ENCODE data around the gene KSR1. TPM values are rescaled to one million over a fixed set of nuclear protein-coding genes. Genes with fewer than 3 reads are reported as not detected.

Gene KSR1
- total and polyA plus RNA-seq, 2 experiments from 2014 or later, result 0.98 to 2.5 TPM

DNA sequence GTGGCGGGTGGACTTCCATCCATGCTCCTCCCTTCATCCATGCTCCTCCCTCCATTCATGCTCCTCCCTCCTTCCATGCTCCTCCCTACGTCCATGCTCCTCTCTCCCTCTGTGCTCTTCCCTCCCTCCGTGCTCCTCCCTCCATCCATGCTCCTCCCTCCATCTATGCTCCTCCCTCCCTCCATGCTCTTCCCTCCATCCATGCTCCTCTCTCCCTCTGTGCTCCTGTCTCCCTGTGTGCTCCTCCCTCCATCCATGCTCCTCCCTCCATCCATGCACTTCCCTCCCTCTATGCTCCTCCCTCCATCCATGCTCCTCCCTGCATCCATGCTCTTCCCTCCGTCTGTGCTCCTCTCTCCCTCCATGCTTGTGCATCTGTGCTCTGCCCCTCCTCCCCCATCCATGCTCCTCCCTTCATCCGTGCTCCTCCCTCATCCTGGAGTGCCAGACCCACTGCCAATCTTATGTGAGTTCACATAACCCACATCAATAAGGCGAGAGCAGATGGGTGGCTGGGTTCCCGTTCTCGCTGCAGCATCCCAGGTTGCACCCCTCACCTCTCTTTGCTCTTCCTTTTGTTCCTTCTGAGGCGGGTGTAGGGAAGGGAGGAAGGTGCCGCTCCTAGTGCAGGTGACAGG lies 22.8 kb downstream of the KSR1 start:
- TF ChIP-seq EZH2 (IDR thresholded peaks at IDR 0.05; ENCODE audit: insufficient read depth, poor library complexity, severe bottlenecking), result no peak
- TF ChIP-seq EZH2phosphoT487 (IDR thresholded peaks at IDR 0.05; ENCODE audit: insufficient read depth, low read depth), result no peak
- H3K4me2 ChIP-seq (ENCODE audit: unreplicated experiment), result no peak overlapping the region
- in situ Hi-C loops (cut with MboI), result no loop called here
- no peaks in the 10 kb centered on the region for H3K4me1 ChIP-seq (ENCODE audit: insufficient read depth)
- H2AFZ ChIP-seq, result no peak overlapping the region
- H3K4me3 ChIP-seq, result no peak overlapping the region
- no peaks in the 10 kb centered on the region for H3K9me2 ChIP-seq (ENCODE audit: insufficient read depth)
- no peaks in the 10 kb centered on the region for H3K79me2 ChIP-seq (ENCODE audit: insufficient read depth)
- no peak overlapping the region for H3K27ac ChIP-seq
- DNase-seq, result no peak
- no peak overlapping the region for H3K9ac ChIP-seq
- H3K9me3 ChIP-seq (ENCODE audit: low read depth), result no peaks in the 10 kb centered on the region
- no peaks in the 10 kb centered on the region for H4K20me1 ChIP-seq (ENCODE audit: insufficient read depth)
- 93 to 96% methylated on average over 8 to 10 of the region's 10 CpGs for WGBS, 2 experiments (ENCODE audit: low coverage in 1 of 2, low lambda C conversion rate in 2 of 2, missing lambda C conversion rate in 2 of 2)
- no peaks in the 10 kb centered on the region for H3F3A ChIP-seq (ENCODE audit: insufficient read depth)
- no peaks in the 10 kb centered on the region; the same call in 1 of the 2 replicates for H3K27me3 ChIP-seq (replicated peaks; ENCODE audit: insufficient read depth)
- H3K36me3 ChIP-seq (ENCODE audit: low read depth), result no peaks in the 10 kb centered on the region

DNA sequence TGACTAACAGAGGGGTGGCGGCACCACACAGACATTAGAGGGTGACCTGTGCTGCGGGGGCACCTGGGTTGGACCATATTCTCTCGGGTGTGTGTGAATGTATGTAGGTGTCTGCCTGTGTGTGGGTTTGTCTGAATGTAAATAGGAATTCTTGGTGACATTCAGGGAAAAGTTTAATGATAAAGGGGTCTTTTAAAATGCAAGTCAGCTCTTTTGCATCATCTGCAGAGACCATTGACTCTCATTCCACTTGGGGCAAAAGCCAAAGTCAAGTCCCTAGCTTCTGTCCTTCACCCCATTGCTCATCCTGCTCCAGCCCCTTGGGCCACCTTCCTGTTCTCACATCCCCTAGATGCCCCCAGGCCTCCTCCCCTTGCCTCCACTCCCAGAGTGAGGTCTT lies 23.6 kb downstream of the KSR1 start:
- Histone ChIP-seq H3K36me3 (ENCODE audit: low read depth) (no peaks in the 10 kb centered on the region), H3K79me2 (ENCODE audit: insufficient read depth) (no peaks in the 10 kb centered on the region)
- no peak for DNase-seq

DNA sequence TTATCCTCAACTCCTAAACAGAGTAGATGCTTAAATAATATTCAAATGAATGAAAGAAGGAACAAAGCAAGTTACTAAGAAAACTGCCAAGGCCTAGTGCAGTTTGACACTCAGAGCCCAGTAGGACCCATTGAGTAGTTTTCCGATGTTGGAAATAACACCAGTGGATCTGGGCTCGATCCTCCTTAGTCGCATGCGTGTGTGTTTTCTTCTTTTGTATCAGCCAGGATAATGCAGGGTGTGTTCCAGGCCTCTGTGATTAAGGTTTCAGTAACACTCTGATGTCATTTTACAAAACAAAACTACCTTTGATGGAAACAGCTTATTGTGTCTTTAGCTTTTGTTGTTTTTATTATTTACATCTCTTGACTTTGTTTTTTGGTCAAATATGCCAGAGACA lies 24.5 kb downstream of the KSR1 start:
- H3K4me1 ChIP-seq (ENCODE audit: insufficient read depth), result no peaks in the 10 kb centered on the region
- H2AFZ ChIP-seq, result no peak overlapping the region
- no peak overlapping the region for H3K9ac ChIP-seq
- no peak overlapping the region for H3K27ac ChIP-seq
- no peaks in the 10 kb centered on the region for H3K79me2 ChIP-seq (ENCODE audit: insufficient read depth)
- H3K4me2 ChIP-seq (ENCODE audit: unreplicated experiment), result no peak overlapping the region
- in situ Hi-C loops (cut with MboI), result no loop called here
- H3K9me2 ChIP-seq (ENCODE audit: insufficient read depth), result no peaks in the 10 kb centered on the region
- H3K4me3 ChIP-seq, result no peak overlapping the region
- H4K20me1 ChIP-seq (ENCODE audit: insufficient read depth), result no peaks in the 10 kb centered on the region
- no peaks in the 10 kb centered on the region for H3K36me3 ChIP-seq (ENCODE audit: low read depth)
- 72 to 73% methylated on average over 4 of the region's 4 CpGs for WGBS, 2 experiments (ENCODE audit: low coverage in 1 of 2, low lambda C conversion rate in 2 of 2, missing lambda C conversion rate in 2 of 2)
- TF ChIP-seq EZH2 (IDR thresholded peaks at IDR 0.05; ENCODE audit: insufficient read depth, poor library complexity, severe bottlenecking), result no peak
- no peaks in the 10 kb centered on the region for H3K27me3 ChIP-seq (replicated peaks; ENCODE audit: insufficient read depth)
- H3F3A ChIP-seq (ENCODE audit: insufficient read depth), result no peaks in the 10 kb centered on the region
- DNase-seq, result no peak
- H3K9me3 ChIP-seq (ENCODE audit: low read depth), result no peaks in the 10 kb centered on the region

More for the DNA sequence above, 23.6 kb downstream of the KSR1 start:
- Histone ChIP-seq H4K20me1 (ENCODE audit: insufficient read depth) (no peaks in the 10 kb centered on the region), H2AFZ (no peak overlapping the region), H3K9me2 (ENCODE audit: insufficient read depth) (no peaks in the 10 kb centered on the region), H3K9me3 (ENCODE audit: low read depth) (no peaks in the 10 kb centered on the region), H3F3A (ENCODE audit: insufficient read depth) (no peaks in the 10 kb centered on the region), H3K4me2 (ENCODE audit: unreplicated experiment) (no peak overlapping the region), H3K4me3 (no peak overlapping the region), H3K4me1 (ENCODE audit: insufficient read depth) (no peaks in the 10 kb centered on the region), H3K27ac (no peak overlapping the region), H3K9ac (no peak overlapping the region), H3K27me3 (replicated peaks; ENCODE audit: insufficient read depth) (no peaks in the 10 kb centered on the region)
- in situ Hi-C loops (cut with MboI), result no loop called here
- TF ChIP-seq EZH2phosphoT487 (IDR thresholded peaks at IDR 0.05; ENCODE audit: insufficient read depth, low read depth) (no peak), EZH2 (IDR thresholded peaks at IDR 0.05; ENCODE audit: insufficient read depth, poor library complexity, severe bottlenecking) (no peak)
- 84 to 92% methylated on average over 3 of the region's 3 CpGs for WGBS, 2 experiments (ENCODE audit: low coverage in 1 of 2, low lambda C conversion rate in 2 of 2, missing lambda C conversion rate in 2 of 2)

DNA sequence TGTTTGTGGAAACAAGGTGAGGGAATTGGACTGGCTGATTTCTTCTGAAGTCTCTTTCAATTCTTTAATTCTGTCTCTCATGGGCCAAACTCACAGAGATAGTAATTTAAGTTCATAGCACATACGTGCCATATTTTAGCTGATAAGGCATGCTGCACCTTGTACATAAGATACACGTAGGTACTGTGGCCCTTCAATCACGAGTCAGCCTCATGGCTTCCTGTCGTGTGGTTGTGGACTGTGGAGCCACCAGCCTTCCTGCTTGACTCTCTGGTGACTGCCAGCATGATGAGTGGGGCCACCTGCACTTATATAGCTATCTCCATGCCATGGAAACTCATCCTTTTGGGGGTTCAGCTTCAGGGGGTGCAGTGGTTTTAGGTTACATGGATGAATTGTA lies 25.1 kb downstream of the KSR1 start:
- in situ Hi-C loops (cut with MboI), result no loop called here
- no peak for DNase-seq
- no peak for TF ChIP-seq EZH2phosphoT487 (IDR thresholded peaks at IDR 0.05; ENCODE audit: insufficient read depth, low read depth)
- no peak for TF ChIP-seq EZH2 (IDR thresholded peaks at IDR 0.05; ENCODE audit: insufficient read depth, poor library complexity, severe bottlenecking)
- Histone ChIP-seq H3K79me2 (ENCODE audit: insufficient read depth) (no peaks in the 10 kb centered on the region), H3K4me2 (ENCODE audit: unreplicated experiment) (no peak overlapping the region), H3K9me2 (ENCODE audit: insufficient read depth) (no peaks in the 10 kb centered on the region), H3K9me3 (ENCODE audit: low read depth) (no peaks in the 10 kb centered on the region), H3K4me1 (ENCODE audit: insufficient read depth) (no peaks in the 10 kb centered on the region), H4K20me1 (ENCODE audit: insufficient read depth) (no peaks in the 10 kb centered on the region), H3K4me3 (no peak overlapping the region), H3K9ac (no peak overlapping the region), H3K27ac (no peak overlapping the region), H2AFZ (no peak overlapping the region), H3F3A (ENCODE audit: insufficient read depth) (no peaks in the 10 kb centered on the region), H3K36me3 (ENCODE audit: low read depth) (no peaks in the 10 kb centered on the region), H3K27me3 (replicated peaks; ENCODE audit: insufficient read depth) (no peaks in the 10 kb centered on the region)
- WGBS, 2 experiments (ENCODE audit: low coverage in 1 of 2, low lambda C conversion rate in 2 of 2, missing lambda C conversion rate in 2 of 2), result 61 to 64% methylated on average over 4 of the region's 4 CpGs

DNA sequence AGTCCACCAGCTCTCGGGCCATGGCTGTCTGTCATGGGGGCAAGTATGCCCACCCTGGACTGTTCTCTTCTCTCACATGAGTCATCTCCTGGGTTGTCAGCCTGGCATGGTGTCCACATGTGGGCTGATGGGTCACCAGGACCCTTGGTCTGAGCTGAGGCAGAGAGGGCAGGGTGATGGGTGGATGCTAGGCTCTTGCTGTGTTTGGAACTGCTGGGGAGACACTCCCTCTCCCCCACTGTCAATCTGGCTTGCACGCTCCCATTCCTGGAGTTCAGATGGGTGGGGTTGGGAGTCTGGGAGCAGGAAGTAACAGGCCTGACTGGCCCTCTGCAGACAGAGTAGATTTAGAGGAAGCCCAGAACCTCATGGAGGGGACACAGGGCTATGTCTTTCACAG lies 28.9 kb downstream of the KSR1 start:
- Histone ChIP-seq H3K4me2 (ENCODE audit: unreplicated experiment) (no peak overlapping the region), H3K27ac (no peak overlapping the region), H3K9me3 (ENCODE audit: low read depth) (no peaks in the 10 kb centered on the region), H3K4me1 (ENCODE audit: insufficient read depth) (peaks cover 6% of the 10 kb centered on the region; the same call in 1 of the 2 replicates), H3K9me2 (ENCODE audit: insufficient read depth) (no peaks in the 10 kb centered on the region), H2AFZ (no peak overlapping the region), H3F3A (ENCODE audit: insufficient read depth) (no peaks in the 10 kb centered on the region), H3K79me2 (ENCODE audit: insufficient read depth) (no peaks in the 10 kb centered on the region), H4K20me1 (ENCODE audit: insufficient read depth) (no peaks in the 10 kb centered on the region), H3K27me3 (replicated peaks; ENCODE audit: insufficient read depth) (no peaks in the 10 kb centered on the region), H3K4me3 (no peak overlapping the region), H3K36me3 (ENCODE audit: low read depth) (no peaks in the 10 kb centered on the region), H3K9ac (no peak overlapping the region)
- DNase-seq, result no peak
- in situ Hi-C loops (cut with MboI), result no loop called here
- TF ChIP-seq EZH2 (IDR thresholded peaks at IDR 0.05; ENCODE audit: insufficient read depth, poor library complexity, severe bottlenecking), result no peak
- TF ChIP-seq EZH2phosphoT487 (IDR thresholded peaks at IDR 0.05; ENCODE audit: insufficient read depth, low read depth), result no peak
- whole genome bisulfite sequencing, 2 experiments (ENCODE audit: low coverage in 1 of 2, low lambda C conversion rate in 2 of 2, missing lambda C conversion rate in 2 of 2), result 72 to 87% methylated on average over 2 of the region's 2 CpGs

Data from GM23248 (cell line).